ENCODE data around the gene KCNK5. TPM values are rescaled to one million over a fixed set of nuclear protein-coding genes. Genes with fewer than 3 reads are reported as not detected.

The KCNK5 gene
- total and polyA plus RNA-seq, 9 of the 15 experiments (the other 6 are each of a cell fraction or from before 2014, with no cell fraction given): 1.5 to 45.8 (median 25.8) TPM

- Histone ChIP-seq H3K9me1 (ENCODE audit: control insufficient read depth, insufficient read depth, low read length) (no peaks in the 10 kb centered on the region), H3K4me1 (replicated peaks in 1 of 2; ENCODE audit: control insufficient read depth in 2 of 2, insufficient read depth in 2 of 2, low read length in 2 of 2) (no peaks in the 10 kb centered on the region), H3K27ac (ENCODE audit: extremely low read depth, low read depth, low read length) (no peak overlapping the region), H3K79me2 (ENCODE audit: control insufficient read depth, insufficient read depth, low read length) (no peaks in the 10 kb centered on the region), H4K20me1 (replicated peaks; ENCODE audit: control insufficient read depth, insufficient read depth, low read length) (no peaks in the 10 kb centered on the region), H3K36me3 (ENCODE audit: control insufficient read depth, insufficient read depth, low read length) (no peaks in the 10 kb centered on the region), H3K9me3 (replicated peaks; ENCODE audit: control insufficient read depth, insufficient read depth, low read depth, low read length) (no peaks in the 10 kb centered on the region), H3K9ac (ENCODE audit: insufficient read depth in 1 of 2, low read depth in 2 of 2, low read length in 2 of 2) (no peak overlapping the region), H3K27me3 (ENCODE audit: control insufficient read depth in 2 of 2, insufficient read depth in 2 of 2, low read length in 2 of 2) (peaks cover 26% of the 10 kb centered on the region in 2 experiments), H3K4me2 (ENCODE audit: insufficient read depth, low read length) (no peak overlapping the region), H2AFZ (ENCODE audit: low read depth, low read length) (no peak overlapping the region), H3K4me3 (no peak overlapping the region)
- FAIRE-seq (no peak), ATAC-seq (no peak), DNase-seq (ENCODE audit: extremely low read depth in 1 of 4, low spot score in 3 of 4) (no peak)
- no TSS peak for BruUV-seq (replicated peaks)
- CTCF ChIA-PET (ENCODE audit: low intra/inter-chr PET ratio): no interaction called here
- POLR2A ChIA-PET: no interaction called here
- 5% methylated on average over 1 of the region's 1 CpG for WGBS (ENCODE audit: insufficient coverage, low coverage, missing lambda C conversion rate)
- in situ Hi-C loops (cut with MboI) (no loop called here), intact Hi-C loops (cut with micrococcal nuclease) (no loop called here)
- TF ChIP-seq SIN3A (IDR thresholded peaks at IDR 0.05; ENCODE audit: borderline replicate concordance in 2 of 2, control insufficient read depth in 1 of 2, low read depth in 2 of 2, low read length in 2 of 2) (no peak), CAMTA2 (CRISPR knock-in tag; conservative IDR thresholded peaks at IDR 0.05) (no peak), ETV6 (IDR thresholded peaks at IDR 0.05; ENCODE audit: borderline replicate concordance in 1 of 2, low read depth in 2 of 2, low read length in 1 of 2) (no peak), ETV6 (CRISPR knock-in tag; IDR thresholded peaks at IDR 0.05; ENCODE audit: borderline replicate concordance) (no peak), SAFB (IDR thresholded peaks at IDR 0.05; ENCODE audit: borderline replicate concordance, low read depth, low read length) (no peak), ZNF75A (CRISPR knock-in tag; IDR thresholded peaks at IDR 0.05) (no peak)
These were observed 20.0 kb upstream of the KCNK5 start for GRCh38 chr6:39249278-39249677.
